Activated T-helper 1 cell treated with anti-CD3 and anti-CD28 coated beads, Interleukin-12 subunit alpha, Interleukin-12 subunit beta, Interleukin-2, Interleukin-4 antibody, amounts not matched to agents 30 ng/mL and 10 ng/mL and 1 ng/mL, durations not matched to agents 14 hours and 24 hours and 36 hours (primary cell): ENCODE results near the gene DENND10. TPM values are rescaled to one million over a fixed set of nuclear protein-coding genes. Genes with fewer than 3 reads are reported as not detected.
A peak's percentile ranks its signal among the peaks of the same experiment; 100 is the strongest.
"Not testable (repeated sequence)": the region's sequence is repeated elsewhere in the genome, so short reads cannot be mapped to it uniquely, and the experiment has no call there.

Experiments
- DNase-seq: peaks from one replicate; pipeline ENCODE4 v3.0.0; 2021; ENCODE audit warnings: low spot score
- H3K27ac Mint-ChIP-seq: one replicate; pipeline ENCODE4 v1.8.0; 2021; ENCODE audit warnings: mild to moderate bottlenecking, mixed read lengths
- H3K27me3 Mint-ChIP-seq: one replicate; pipeline ENCODE4 v1.8.0; 2022; ENCODE audit warnings: mild to moderate bottlenecking, moderate library complexity, mixed read lengths; ENCODE audit not compliant: insufficient read depth
- H3K36me3 Mint-ChIP-seq: one replicate; pipeline ENCODE4 v1.8.0; 2021; ENCODE audit warnings: low read depth, mixed read lengths
- H3K4me1 Mint-ChIP-seq: one replicate; pipeline ENCODE4 v1.8.0; 2021; ENCODE audit warnings: low read depth, mixed read lengths
- H3K4me3 Mint-ChIP-seq: one replicate; pipeline ENCODE4 v1.8.0; 2021; ENCODE audit warnings: mild to moderate bottlenecking, moderate library complexity, mixed read lengths
- H3K9me3 Mint-ChIP-seq: one replicate; pipeline ENCODE4 v1.8.0; 2021; ENCODE audit warnings: mixed read lengths
- intact Hi-C: fragments of 100-400 bp; cut with micrococcal nuclease; formaldehyde crosslinking; loops from one replicate; pipeline ENCODE4 v1.15.1; 2024
- total RNA-seq: library from RNA; stranded (reverse); gene quantifications from 2 replicates; pipeline ENCODE4 v1.2.3, GENCODE V29; 2022

DENND10 gene
- total RNA-seq, 1 donor from 2014 or later, result 20.1 TPM

- Mint-ChIP-seq H3K9me3 (no peaks in the 10 kb centered on the region), H3K36me3 (peaks cover 35% of the 10 kb centered on the region), H3K4me3 (no peak overlapping the region), H3K27ac (no peak overlapping the region), H3K27me3 (no peaks in the 10 kb centered on the region), H3K4me1 (no peaks in the 10 kb centered on the region)
- DNase-seq, result no peak
- intact Hi-C loops, result no loop called here
These were observed 16.5 kb downstream of the DENND10 start for GRCh38 chr10:119120413-119120867.

GRCh38 chr10:119120875-119121274 is 17.0 kb downstream of the DENND10 start:
- no peak overlapping the region for H3K27ac Mint-ChIP-seq
- peaks cover 37% of the 10 kb centered on the region for H3K36me3 Mint-ChIP-seq
- H3K27me3 Mint-ChIP-seq, result no peaks in the 10 kb centered on the region
- DNase-seq, result no peak
- intact Hi-C loops, result no loop called here
- no peaks in the 10 kb centered on the region for H3K4me1 Mint-ChIP-seq
- no peaks in the 10 kb centered on the region for H3K9me3 Mint-ChIP-seq
- no peak overlapping the region for H3K4me3 Mint-ChIP-seq

GRCh38 chr10:119125942-119126341 is 22.0 kb downstream of the DENND10 start:
- Mint-ChIP-seq H3K27ac (no peak overlapping the region), H3K4me1 (peaks cover 23% of the 10 kb centered on the region), H3K27me3 (no peaks in the 10 kb centered on the region), H3K4me3 (no peak overlapping the region), H3K36me3 (peaks cover 42% of the 10 kb centered on the region), H3K9me3 (no peaks in the 10 kb centered on the region)
- no peak for DNase-seq
- intact Hi-C loops, result no loop called here

- peaks cover 58% of the 10 kb centered on the region for H3K4me1 Mint-ChIP-seq
- peaks cover 51% of the 10 kb centered on the region for H3K36me3 Mint-ChIP-seq
- no peaks in the 10 kb centered on the region for H3K27me3 Mint-ChIP-seq
- H3K9me3 Mint-ChIP-seq, result no peaks in the 10 kb centered on the region
- intact Hi-C loops, result loop anchor here (5.0 kb wide), 2 partner anchors 97 to 373 kb away; no protein-coding TSS in a partner anchor
- peak overlapping the region; percentile 31 for H3K27ac Mint-ChIP-seq
- H3K4me3 Mint-ChIP-seq, result no peak overlapping the region
- no peak for DNase-seq
These were observed 25.8 kb downstream of the DENND10 start for GRCh38 chr10:119129721-119130120.

- Mint-ChIP-seq H3K27ac (peak overlapping the region; percentile 92), H3K9me3 (no peaks in the 10 kb centered on the region), H3K36me3 (peaks cover 49% of the 10 kb centered on the region), H3K27me3 (no peaks in the 10 kb centered on the region), H3K4me1 (peaks cover 66% of the 10 kb centered on the region), H3K4me3 (peak overlapping the region; percentile 80)
- peak; percentile 65 for DNase-seq
- intact Hi-C loops, result loop anchor here (1.0 to 5.0 kb wide), 8 partner anchors 27 to 371 kb away; partner anchors contain the start of genes DENND10, EIF3A, GRK5 and PRDX3
These were observed 27.8 kb downstream of the DENND10 start for GRCh38 chr10:119131512-119132240.

GRCh38 chr10:119132521-119133345 is 28.8 kb downstream of the DENND10 start:
- peak overlapping the region; percentile 80 for H3K4me3 Mint-ChIP-seq
- no peak for DNase-seq
- H3K9me3 Mint-ChIP-seq, result no peaks in the 10 kb centered on the region
- H3K27ac Mint-ChIP-seq, result peak overlapping the region; percentile 92
- H3K4me1 Mint-ChIP-seq, result peaks cover 66% of the 10 kb centered on the region
- H3K36me3 Mint-ChIP-seq, result peaks cover 49% of the 10 kb centered on the region
- intact Hi-C loops, result loop anchor here (1.0 to 5.0 kb wide), 6 partner anchors 46 to 370 kb away; partner anchors contain the start of genes EIF3A, GRK5 and PRDX3
- H3K27me3 Mint-ChIP-seq, result no peaks in the 10 kb centered on the region

GRCh38 chr10:119133949-119134348 is 30.0 kb downstream of the DENND10 start:
- H3K27ac Mint-ChIP-seq, result peak overlapping the region; percentile 52
- H3K36me3 Mint-ChIP-seq, result peaks cover 52% of the 10 kb centered on the region
- intact Hi-C loops, result loop anchor here (2.0 to 5.0 kb wide), 5 partner anchors 73 to 407 kb away; partner anchors contain the start of gene GRK5
- DNase-seq, result peak; percentile 16
- H3K9me3 Mint-ChIP-seq, result no peaks in the 10 kb centered on the region
- peak overlapping the region; percentile 11 for H3K4me3 Mint-ChIP-seq
- peaks cover 69% of the 10 kb centered on the region for H3K4me1 Mint-ChIP-seq
- H3K27me3 Mint-ChIP-seq, result no peaks in the 10 kb centered on the region

GRCh38 chr10:119135513-119135881 is 31.6 kb downstream of the DENND10 start:
- DNase-seq, result no peak
- intact Hi-C loops, result loop anchor here (2.0 kb wide), 2 partner anchors 171 to 405 kb away; no protein-coding TSS in a partner anchor
- peaks cover 44% of the 10 kb centered on the region for H3K36me3 Mint-ChIP-seq

GRCh38 chr10:119136084-119136483 is 32.2 kb downstream of the DENND10 start:
- no peak overlapping the region for H3K27ac Mint-ChIP-seq
- DNase-seq, result no peak
- H3K4me3 Mint-ChIP-seq, result peak overlapping the region; percentile 28
- intact Hi-C loops, result no loop called here
- peaks cover 57% of the 10 kb centered on the region for H3K4me1 Mint-ChIP-seq
- no peaks in the 10 kb centered on the region for H3K9me3 Mint-ChIP-seq
- H3K27me3 Mint-ChIP-seq, result no peaks in the 10 kb centered on the region
- H3K36me3 Mint-ChIP-seq, result peaks cover 40% of the 10 kb centered on the region

More at GRCh38 chr10:119135513-119135881, 31.6 kb downstream of the DENND10 start:
- H3K9me3 Mint-ChIP-seq, result no peaks in the 10 kb centered on the region
- peaks cover 63% of the 10 kb centered on the region for H3K4me1 Mint-ChIP-seq
- H3K4me3 Mint-ChIP-seq, result peak overlapping the region; percentile 45
- peak overlapping the region; percentile 67 for H3K27ac Mint-ChIP-seq
- H3K27me3 Mint-ChIP-seq, result no peaks in the 10 kb centered on the region

GRCh38 chr10:119137878-119138277 is 34.0 kb downstream of the DENND10 start:
- not testable (repeated sequence) for H3K27ac Mint-ChIP-seq, DNase-seq, H3K4me3 Mint-ChIP-seq, H3K9me3 Mint-ChIP-seq, H3K27me3 Mint-ChIP-seq
- Mint-ChIP-seq H3K4me1 (peaks cover 41% of the 10 kb centered on the region), H3K36me3 (peaks cover 32% of the 10 kb centered on the region)
- intact Hi-C loops, result loop anchor here (2.0 kb wide), 1 partner anchor 61 kb away; no protein-coding TSS in a partner anchor

GRCh38 chr10:119138346-119139306 is 34.7 kb downstream of the DENND10 start:
- peak overlapping the region; percentile 34 for H3K27ac Mint-ChIP-seq
- peaks cover 29% of the 10 kb centered on the region for H3K36me3 Mint-ChIP-seq
- no peak for DNase-seq
- H3K4me1 Mint-ChIP-seq, result peaks cover 33% of the 10 kb centered on the region
- no peaks in the 10 kb centered on the region for H3K27me3 Mint-ChIP-seq
- intact Hi-C loops, result loop anchor here (2.0 kb wide), 1 partner anchor 60 kb away; no protein-coding TSS in a partner anchor
- no peak overlapping the region for H3K4me3 Mint-ChIP-seq
- H3K9me3 Mint-ChIP-seq, result no peaks in the 10 kb centered on the region
